Measurements from ENCODE around the gene CHTF18. TPM values are rescaled to one million over a fixed set of nuclear protein-coding genes. Genes with fewer than 3 reads are reported as not detected.
"Not testable (repeated sequence)": the region's sequence is repeated elsewhere in the genome, so short reads cannot be mapped to it uniquely, and the experiment has no call there.

The CHTF18 gene
- total and polyA plus RNA-seq, 2 experiments from 2014 or later = 61.3 to 129 TPM

- Mint-ChIP-seq H3K4me3 (no peak overlapping the region), H3K36me3 (ENCODE audit: low read depth) (no peaks in the 10 kb centered on the region), H3K27ac (no peak overlapping the region), H3K4me1 (no peaks in the 10 kb centered on the region), H3K9me3 (no peaks in the 10 kb centered on the region), H3K27me3 (ENCODE audit: insufficient read depth, low read depth, poor library complexity) (peaks cover 8% of the 10 kb centered on the region)
- DNase-seq (ENCODE audit: low spot score) (no peak), ATAC-seq (peak; percentile 43)
- Histone ChIP-seq H3K4me2 (no peak overlapping the region), H3K79me2 (replicated peaks; ENCODE audit: insufficient read depth) (no peaks in the 10 kb centered on the region), H3K4me1 (ENCODE audit: insufficient read depth) (no peaks in the 10 kb centered on the region), H2AFZ (no peak overlapping the region), H4K20me1 (replicated peaks; ENCODE audit: insufficient read depth) (no peaks in the 10 kb centered on the region), H3K4me3 (no peak overlapping the region), H3K9me2 (ENCODE audit: insufficient read depth) (no peaks in the 10 kb centered on the region), H3F3A (replicated peaks; ENCODE audit: low read depth) (peaks cover 3% of the 10 kb centered on the region; the same call in 1 of the 2 replicates), H3K27me3 (ENCODE audit: insufficient read depth) (no peaks in the 10 kb centered on the region), H3K36me3 (ENCODE audit: insufficient read depth) (no peaks in the 10 kb centered on the region), H3K27ac (ENCODE audit: low read depth) (no peak overlapping the region)
- TF ChIP-seq POLR2AphosphoS5 (IDR thresholded peaks at IDR 0.05; ENCODE audit: low read depth) = no peak
- TF ChIP-seq EZH2phosphoT487 (IDR thresholded peaks at IDR 0.05; ENCODE audit: unreplicated experiment) = no peak
- TF ChIP-seq NANOG (IDR thresholded peaks at IDR 0.05; ENCODE audit: borderline replicate concordance) = no peak
- no peak for TF ChIP-seq ETS1 (IDR thresholded peaks at IDR 0.05)
- TF ChIP-seq CTCF (conservative IDR thresholded peaks at IDR 0.05; ENCODE audit: low read depth in 2 of 2) = no peak
- TF ChIP-seq ZNF114 (CRISPR knock-in tag; IDR thresholded peaks at IDR 0.05) = no peak
- TF ChIP-seq STAT1 (IDR thresholded peaks at IDR 0.05; ENCODE audit: unreplicated experiment) = no peak
- no peak for TF ChIP-seq ZNF331 (CRISPR knock-in tag; IDR thresholded peaks at IDR 0.05; ENCODE audit: low read depth)
- no peak for TF ChIP-seq CREB1 (CRISPR knock-in tag; IDR thresholded peaks at IDR 0.05; ENCODE audit: low read depth)
- TF ChIP-seq REST (IDR thresholded peaks at IDR 0.05; ENCODE audit: unreplicated experiment) = no peak
Measured at GRCh38 chr16:775236-775796, 13.1 kb upstream of the CHTF18 start.

DNA sequence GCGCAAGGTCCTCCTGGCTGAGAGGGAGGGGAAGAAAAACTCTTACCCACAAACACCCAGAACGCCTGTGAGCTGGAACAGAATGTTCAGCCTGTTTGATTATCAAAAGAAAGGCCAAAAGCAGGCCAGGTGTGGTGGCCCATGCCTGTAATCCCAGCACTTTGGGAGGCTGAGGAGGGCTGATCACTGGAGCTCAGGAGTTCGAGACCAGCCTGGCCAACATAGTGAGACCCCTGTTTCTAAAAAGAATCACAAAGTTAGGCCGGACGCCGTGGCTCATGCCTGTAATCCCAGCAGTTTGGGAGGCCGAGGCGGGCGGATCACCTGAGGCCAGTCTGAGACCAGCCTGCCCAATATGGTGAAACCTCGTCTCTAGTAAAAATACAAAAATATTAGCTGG lies 12.1 kb upstream of the CHTF18 start:
- ATAC-seq = not testable (repeated sequence)

More for the DNA sequence above, 12.1 kb upstream of the CHTF18 start:
- not testable (repeated sequence) for H3K27me3 ChIP-seq (ENCODE audit: insufficient read depth); H3F3A ChIP-seq (replicated peaks; ENCODE audit: low read depth); H3K4me1 Mint-ChIP-seq; H2AFZ ChIP-seq; DNase-seq (ENCODE audit: low spot score); H3K36me3 ChIP-seq (ENCODE audit: insufficient read depth); H4K20me1 ChIP-seq (replicated peaks; ENCODE audit: insufficient read depth); H3K4me3 ChIP-seq; H3K9me2 ChIP-seq (ENCODE audit: insufficient read depth); H3K36me3 Mint-ChIP-seq (ENCODE audit: low read depth); H3K4me2 ChIP-seq; H3K27ac ChIP-seq (ENCODE audit: low read depth); H3K79me2 ChIP-seq (replicated peaks; ENCODE audit: insufficient read depth); H3K27ac Mint-ChIP-seq; H3K4me3 Mint-ChIP-seq; H3K27me3 Mint-ChIP-seq (ENCODE audit: insufficient read depth, low read depth, poor library complexity); H3K9me3 Mint-ChIP-seq; H3K4me1 ChIP-seq (ENCODE audit: insufficient read depth)
